ENCODE measurements around the gene RAB3GAP1. TPM values are rescaled to one million over a fixed set of nuclear protein-coding genes. Genes with fewer than 3 reads are reported as not detected.

The RAB3GAP1 gene
- total RNA-seq, 1 experiment from 2014 or later = 32.0 TPM

DNA sequence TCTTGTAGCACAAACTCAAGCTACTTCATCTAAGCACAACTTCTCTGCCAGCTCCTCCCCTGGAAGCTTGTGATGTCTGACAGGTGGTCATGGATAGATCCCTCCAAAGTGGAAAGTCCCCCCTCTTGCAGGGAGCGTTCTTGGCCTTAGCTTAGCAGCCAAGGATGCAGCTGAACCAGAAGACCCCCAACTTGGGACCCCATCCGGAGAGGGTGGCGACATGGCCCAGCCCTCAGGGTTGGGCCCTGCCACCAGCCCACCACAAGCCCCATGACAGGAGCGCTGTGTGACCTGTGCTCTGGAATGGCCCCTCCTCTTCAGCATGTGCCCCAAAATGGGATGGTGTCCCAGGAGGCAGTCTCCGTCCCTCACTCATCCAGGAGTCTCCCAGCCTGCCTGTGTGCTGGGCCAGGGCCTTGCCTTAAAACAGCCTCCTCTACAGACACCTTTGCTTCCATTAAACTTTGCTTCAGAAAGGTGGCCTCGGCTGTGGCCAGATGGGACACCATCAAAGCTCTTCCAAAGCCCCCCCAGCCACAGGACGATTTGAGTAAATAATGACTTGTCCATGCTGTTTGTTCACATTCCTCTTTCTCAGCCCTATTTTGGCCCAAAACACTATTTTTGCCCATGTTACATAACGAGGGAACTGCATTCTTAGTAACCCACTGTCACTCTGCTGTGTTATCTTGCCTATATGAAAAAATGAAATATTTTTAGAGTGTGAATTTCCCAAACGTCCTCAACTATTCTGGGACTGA, 122.1 kb downstream of the RAB3GAP1 start:
- DNase-seq = no peak
- Histone ChIP-seq H2AK5ac (ENCODE audit: insufficient read length, low read length) (no peak overlapping the region), H4K20me1 (ENCODE audit: control insufficient read depth, insufficient read depth, insufficient read length) (no peaks in the 10 kb centered on the region), H3K23ac (ENCODE audit: insufficient read length, low read depth, low read length) (no peak overlapping the region), H3K27ac (ENCODE audit: insufficient read length, low read depth, low read length) (no peak overlapping the region), H2BK5ac (ENCODE audit: insufficient read length, low read length) (no peak overlapping the region), H2BK20ac (ENCODE audit: low read depth, low read length, poor library complexity, severe bottlenecking) (no peak overlapping the region), H3K79me2 (ENCODE audit: insufficient read depth, low read length) (no peaks in the 10 kb centered on the region), H3K4ac (ENCODE audit: low read depth, low read length) (no peak overlapping the region), H3K23me2 (ENCODE audit: insufficient read length, low read depth, low read length, poor library complexity, severe bottlenecking) (no peaks in the 10 kb centered on the region), H3K4me2 (ENCODE audit: insufficient read depth, insufficient read length, low read length) (no peak overlapping the region), H3K18ac (ENCODE audit: insufficient read length, low read depth, low read length) (no peak overlapping the region), H4K8ac (replicated peaks; ENCODE audit: insufficient read length, low read depth, low read length) (no peak overlapping the region), H2AFZ (ENCODE audit: low read length) (no peak overlapping the region), H3K4me1 (ENCODE audit: insufficient read depth, low read length) (no peaks in the 10 kb centered on the region), H3K79me1 (ENCODE audit: insufficient read depth, low read depth, low read length, poor library complexity, severe bottlenecking) (no peaks in the 10 kb centered on the region), H2BK120ac (ENCODE audit: low read depth, low read length, poor library complexity, severe bottlenecking) (no peak overlapping the region), H2BK15ac (ENCODE audit: low read depth, low read length) (no peak overlapping the region), H3K27me3 (ENCODE audit: insufficient read depth, low read length) (no peaks in the 10 kb centered on the region), H3K9me3 (ENCODE audit: control insufficient read depth, low read depth, low read length) (no peaks in the 10 kb centered on the region), H3K14ac (ENCODE audit: insufficient read depth, low read length) (no peak overlapping the region), H4K5ac (ENCODE audit: insufficient read length, low read depth, low read length) (no peak overlapping the region), H3K9ac (ENCODE audit: extremely low read depth, insufficient read length, low read length) (no peak overlapping the region), H2BK12ac (ENCODE audit: insufficient read length, low read depth, low read length) (no peak overlapping the region), H3K56ac (ENCODE audit: insufficient read length, low read depth, low read length) (no peak overlapping the region), H4K91ac (ENCODE audit: insufficient read length, low read depth, low read length) (no peak overlapping the region), H3T11ph (ENCODE audit: low read length) (no peak overlapping the region)
- no peaks in the 10 kb centered on the region for H3K27me3 Mint-ChIP-seq (ENCODE audit: low read depth)
- H3K4me3 Mint-ChIP-seq = no peak overlapping the region
- peaks cover 42 to 51% (median 47%) of the 10 kb centered on the region in 3 experiments for H3K36me3 Mint-ChIP-seq (ENCODE audit: insufficient read depth in 1 of 3, low read depth in 3 of 3)
- TF ChIP-seq, protein P1, sequence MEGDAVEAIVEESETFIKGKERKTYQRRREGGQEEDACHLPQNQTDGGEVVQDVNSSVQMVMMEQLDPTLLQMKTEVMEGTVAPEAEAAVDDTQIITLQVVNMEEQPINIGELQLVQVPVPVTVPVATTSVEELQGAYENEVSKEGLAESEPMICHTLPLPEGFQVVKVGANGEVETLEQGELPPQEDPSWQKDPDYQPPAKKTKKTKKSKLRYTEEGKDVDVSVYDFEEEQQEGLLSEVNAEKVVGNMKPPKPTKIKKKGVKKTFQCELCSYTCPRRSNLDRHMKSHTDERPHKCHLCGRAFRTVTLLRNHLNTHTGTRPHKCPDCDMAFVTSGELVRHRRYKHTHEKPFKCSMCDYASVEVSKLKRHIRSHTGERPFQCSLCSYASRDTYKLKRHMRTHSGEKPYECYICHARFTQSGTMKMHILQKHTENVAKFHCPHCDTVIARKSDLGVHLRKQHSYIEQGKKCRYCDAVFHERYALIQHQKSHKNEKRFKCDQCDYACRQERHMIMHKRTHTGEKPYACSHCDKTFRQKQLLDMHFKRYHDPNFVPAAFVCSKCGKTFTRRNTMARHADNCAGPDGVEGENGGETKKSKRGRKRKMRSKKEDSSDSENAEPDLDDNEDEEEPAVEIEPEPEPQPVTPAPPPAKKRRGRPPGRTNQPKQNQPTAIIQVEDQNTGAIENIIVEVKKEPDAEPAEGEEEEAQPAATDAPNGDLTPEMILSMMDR (conservative IDR thresholded peaks at IDR 0.05) = no peak
- peaks cover 9 to 19% of the 10 kb centered on the region in 2 experiments for H3K9me3 Mint-ChIP-seq
- H3K4me1 Mint-ChIP-seq = no peaks in the 10 kb centered on the region
- peak overlapping the region in 2 of 3 experiments; percentile 31 to 45; a peak in 3 of 7 replicates for H3K27ac Mint-ChIP-seq
- WGBS (ENCODE audit: extremely low coverage, insufficient read length, low lambda C conversion rate) = no CpG with 5 or more reads among the region's 9 CpGs

All from H9 (cell line).